ENCODE results near the gene SMYD4. TPM values are rescaled to one million over a fixed set of nuclear protein-coding genes. Genes with fewer than 3 reads are reported as not detected.

The SMYD4 gene
- total and polyA plus RNA-seq, 2 donors (not counting 1 experiment from before 2014, with no cell fraction given): 11.9 to 37.5 TPM

GRCh38 chr17:1746975-1747543, 82.6 kb downstream of the SMYD4 start:
- H3K27ac ChIP-seq (ENCODE audit: low read length in 2 of 2): no peak overlapping the region
- no peaks in the 10 kb centered on the region for H3K27me3 Mint-ChIP-seq

More at GRCh38 chr17:1746975-1747543, 82.6 kb downstream of the SMYD4 start:
- H3K4me2 ChIP-seq (replicated peaks; ENCODE audit: low read depth, low read length, poor library complexity, severe bottlenecking): no peak overlapping the region
- H3K9me3 Mint-ChIP-seq (ENCODE audit: insufficient read depth): no peaks in the 10 kb centered on the region
- DNase-seq (no peak), ATAC-seq (ENCODE audit: low read depth) (no peak)
- ChIA-PET POLR2A (interaction anchor here (0.6 to 1.5 kb wide), 3 partner anchors 10 to 115 kb away, joined by 3 to 6 read pairs (median 5); partner anchors contain the start of gene SERPINF1), CTCF (interaction anchor here (0.9 kb wide), 1 partner anchor 25 kb away, joined by 3 read pairs; no protein-coding TSS in a partner anchor)
- H3K79me2 ChIP-seq (ENCODE audit: control insufficient read depth, insufficient read depth, low read length): no peaks in the 10 kb centered on the region
- no peak for TF ChIP-seq EZH2 (IDR thresholded peaks at IDR 0.05; ENCODE audit: borderline replicate concordance, insufficient read depth, low read depth, low read length, poor library complexity, severe bottlenecking)
- TF ChIP-seq CTCF (IDR thresholded peaks at IDR 0.05): no peak
- no peak overlapping the region for H3K4me3 ChIP-seq (ENCODE audit: control extremely low read depth in 1 of 5, extremely low read depth in 1 of 5, insufficient read depth in 1 of 5, low read depth in 2 of 5, low read length in 4 of 5)
- no peak overlapping the region for H3K4me3 Mint-ChIP-seq
- intact Hi-C loops (cut with micrococcal nuclease): no loop called here
- H4K20me1 ChIP-seq (ENCODE audit: control insufficient read depth, insufficient read depth, low read length, poor library complexity, severe bottlenecking): no peaks in the 10 kb centered on the region
- WGBS (ENCODE audit: insufficient coverage): 95% methylated on average over 21 of the region's 22 CpGs
- H3K9me3 ChIP-seq (ENCODE audit: control extremely low read depth in 1 of 3, control insufficient read depth in 2 of 3, insufficient read depth in 1 of 3, low read length in 2 of 3): no peaks in the 10 kb centered on the region
- no peak overlapping the region for H3K27ac Mint-ChIP-seq
- H3K4me1 ChIP-seq (ENCODE audit: control insufficient read depth in 2 of 2, insufficient read depth in 2 of 2, low read length in 2 of 2): peaks cover 1 to 5% of the 10 kb centered on the region in 2 donors
- no peaks in the 10 kb centered on the region for H3K27me3 ChIP-seq (replicated peaks in 1 of 4; ENCODE audit: control extremely low read depth in 1 of 4, control insufficient read depth in 3 of 4, insufficient read depth in 4 of 4, low read length in 3 of 4)
- H3K4me1 Mint-ChIP-seq: peaks cover 2% of the 10 kb centered on the region
- H2AFZ ChIP-seq (ENCODE audit: insufficient read depth, low read depth, low read length, poor library complexity, severe bottlenecking): no peak overlapping the region
- no peaks in the 10 kb centered on the region for H3K36me3 ChIP-seq (replicated peaks in 1 of 2; ENCODE audit: control extremely low read depth in 1 of 2, control insufficient read depth in 1 of 2, extremely low read depth in 1 of 2, insufficient read depth in 2 of 2, low read length in 1 of 2)
- no peak overlapping the region for H3K9ac ChIP-seq (ENCODE audit: low read length)

Measured in B cell (primary cell).